HG03095 (cell line): ENCODE results near the gene KCNQ1.
"Not testable (repeated sequence)": the region's sequence is repeated elsewhere in the genome, so short reads cannot be mapped to it uniquely, and the experiment has no call there.

ENCODE experiments used
- ATAC-seq: cut with Tn5 transposase; IDR thresholded peaks from one replicate; pipeline ENCODE4 v1.9.1; 2021; ENCODE audit warnings: moderate library complexity; ENCODE audit not compliant: unreplicated experiment

The KCNQ1 gene

DNA sequence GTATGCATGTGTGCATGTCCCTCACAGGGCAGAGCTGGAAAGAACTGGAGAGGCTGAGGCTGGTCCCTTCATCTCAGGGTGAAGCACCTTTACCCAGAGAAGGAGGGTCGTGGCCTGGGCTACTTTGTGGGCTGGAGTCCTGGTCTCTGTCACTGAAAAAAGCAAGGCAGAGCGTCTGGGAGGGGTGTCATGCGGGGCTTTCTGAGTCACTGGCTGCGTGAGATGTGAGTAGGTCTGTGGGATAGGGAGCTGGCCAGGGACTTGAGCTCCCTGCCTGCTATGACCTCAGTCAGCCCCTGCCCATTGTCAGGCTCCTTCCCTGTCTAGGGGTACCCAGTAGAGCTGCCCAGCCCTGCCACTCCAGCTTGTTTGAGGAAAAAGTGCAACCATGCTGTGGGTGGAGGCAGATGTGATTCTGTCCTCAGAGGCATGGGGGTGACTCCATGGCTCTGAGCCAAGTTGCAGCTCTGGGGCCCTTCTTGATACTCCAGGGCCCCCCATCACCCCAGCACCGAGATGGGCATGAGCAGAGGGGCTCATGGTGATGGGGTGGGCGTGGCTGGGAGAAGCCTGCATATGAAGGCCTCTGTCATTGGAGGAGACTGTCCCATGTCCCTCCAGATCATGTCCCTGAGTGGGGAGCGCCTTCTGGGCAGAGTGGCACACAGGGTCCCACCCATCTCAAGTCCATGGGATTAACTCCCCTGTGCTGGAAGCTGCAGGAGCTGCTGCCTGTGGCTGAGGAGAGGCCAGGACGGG lies 27.8 kb downstream of the KCNQ1 start:
- ATAC-seq: no peak

DNA sequence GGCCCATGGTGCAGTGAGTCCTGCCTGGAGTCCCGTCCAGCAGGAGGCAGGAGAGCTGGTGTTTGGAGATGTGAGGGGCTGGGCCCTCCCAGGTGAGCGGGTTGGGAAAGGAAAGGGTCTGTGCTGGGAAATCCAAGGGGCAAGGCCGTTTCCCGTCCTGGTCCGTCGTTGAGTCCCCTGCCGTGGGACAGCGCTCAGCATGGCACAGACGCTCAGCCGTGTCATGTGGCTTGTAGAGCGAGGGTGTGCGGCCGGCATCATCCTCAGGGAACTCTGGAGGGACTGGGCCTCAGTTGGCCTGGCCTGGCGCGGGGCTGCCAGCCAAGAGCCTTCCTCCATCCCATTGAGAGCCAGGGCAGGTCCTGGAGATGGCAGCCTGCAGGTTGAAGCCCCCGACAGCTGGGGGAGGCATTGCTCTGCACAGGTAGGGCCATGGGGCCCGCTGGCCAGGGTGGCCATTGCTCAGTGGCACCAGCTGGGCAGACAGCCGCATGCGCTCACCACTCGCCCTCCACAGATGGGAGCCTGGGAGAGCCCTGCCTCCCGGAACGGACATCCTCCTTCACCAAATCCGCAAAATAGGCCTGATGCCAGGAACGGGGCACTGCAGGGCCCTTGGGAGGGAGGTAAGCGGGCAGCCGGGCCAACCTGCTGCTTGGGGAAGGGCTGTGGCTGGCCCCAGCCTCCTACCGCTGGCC lies 28.7 kb downstream of the KCNQ1 start:
- no peak for ATAC-seq

DNA sequence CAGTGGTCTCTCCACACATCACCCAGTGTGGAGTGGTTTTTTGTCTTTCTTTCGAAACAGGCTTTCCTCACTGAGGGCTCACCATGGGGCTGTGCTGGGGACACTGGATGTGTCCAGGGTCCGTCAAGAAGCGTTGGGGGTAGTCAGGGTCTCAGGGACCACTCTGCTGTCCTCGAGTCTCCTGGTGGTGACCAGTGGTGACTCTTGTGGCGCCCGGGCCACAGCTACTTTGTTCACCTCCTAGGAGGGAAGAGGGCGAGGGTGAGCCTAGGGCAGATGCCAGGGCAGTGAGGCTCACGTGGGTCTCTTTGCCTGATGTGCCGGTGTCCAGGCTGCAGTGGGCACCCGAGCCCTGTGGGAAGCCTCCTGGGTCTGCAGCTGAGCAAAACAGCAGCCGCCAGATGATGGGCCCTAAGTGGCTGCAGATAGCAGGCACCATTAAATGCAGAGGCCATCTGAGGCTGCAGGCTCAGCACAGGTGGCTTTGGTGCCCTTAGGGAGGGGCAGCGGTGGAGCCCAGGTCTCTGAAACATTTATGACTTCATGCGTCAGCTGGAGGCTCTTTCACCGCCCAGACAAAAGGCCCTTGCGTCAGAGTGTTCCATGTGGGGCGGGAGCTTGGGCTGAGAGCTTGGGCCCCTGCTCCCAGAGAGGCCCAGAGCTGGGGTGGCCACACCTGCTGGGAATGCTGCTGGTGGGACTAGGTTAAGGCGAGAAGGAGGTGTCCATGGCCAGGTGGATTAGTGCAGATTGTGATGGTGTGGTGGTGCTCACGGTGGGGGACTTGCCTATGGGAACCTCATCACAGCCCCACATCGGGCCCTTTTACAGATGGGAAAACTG lies 29.5 kb downstream of the KCNQ1 start:
- no peak for ATAC-seq

DNA sequence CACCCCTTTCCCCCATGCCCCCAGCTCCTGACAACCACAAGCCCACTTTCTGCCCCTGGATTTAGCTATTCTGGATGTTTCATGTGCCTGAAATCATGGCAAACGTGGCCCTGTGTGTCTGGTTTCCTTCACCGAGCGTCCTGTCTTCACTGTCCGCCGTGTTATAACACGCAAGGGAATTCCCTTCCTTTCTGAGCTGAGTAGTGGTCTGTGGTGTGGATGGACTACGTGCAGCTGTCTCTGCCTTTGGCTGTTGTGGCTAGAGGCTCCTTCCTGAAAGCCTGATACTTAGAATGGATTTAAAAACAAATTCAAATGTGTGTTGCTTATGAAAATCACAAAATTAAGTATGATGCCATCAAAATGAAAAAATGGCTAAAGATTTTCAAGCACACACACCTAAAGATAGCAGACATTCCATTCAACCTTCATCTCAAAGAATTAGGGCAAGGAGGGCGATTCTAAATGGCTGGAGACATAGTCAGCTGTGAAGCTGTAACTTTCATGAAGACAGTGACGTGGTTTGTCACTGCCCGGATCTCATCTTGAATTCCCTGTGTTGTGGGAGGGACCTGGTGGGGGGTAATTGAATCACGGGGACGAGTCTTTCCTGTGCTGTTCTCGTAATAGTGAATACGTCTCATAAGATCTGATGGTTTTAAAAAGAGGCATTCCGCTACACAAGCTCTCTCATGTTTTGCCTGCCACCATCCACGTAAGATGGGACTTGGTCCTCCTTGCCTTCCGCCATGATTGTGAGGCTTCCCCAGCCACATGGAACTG lies 30.5 kb downstream of the KCNQ1 start:
- ATAC-seq: no peak

DNA sequence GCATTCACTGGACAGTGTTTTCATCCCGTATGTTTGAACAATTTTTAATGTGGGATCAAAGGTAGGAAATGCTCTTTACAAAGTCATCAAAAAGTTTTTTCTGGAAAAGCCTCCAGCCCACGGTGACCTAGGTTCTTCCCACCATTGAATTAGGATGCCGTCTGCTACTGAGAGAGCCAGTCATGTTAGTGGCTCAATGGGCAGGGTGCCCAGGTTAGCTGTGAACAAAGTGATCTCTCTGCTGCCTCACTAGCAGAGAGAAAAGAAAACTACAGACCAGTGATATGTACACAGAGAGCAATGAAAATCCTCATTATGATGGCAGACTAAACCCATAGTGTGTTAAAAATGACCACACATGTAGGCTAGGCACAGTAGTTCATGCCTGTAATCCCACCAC lies 32.4 kb downstream of the KCNQ1 start:
- no peak for ATAC-seq

DNA sequence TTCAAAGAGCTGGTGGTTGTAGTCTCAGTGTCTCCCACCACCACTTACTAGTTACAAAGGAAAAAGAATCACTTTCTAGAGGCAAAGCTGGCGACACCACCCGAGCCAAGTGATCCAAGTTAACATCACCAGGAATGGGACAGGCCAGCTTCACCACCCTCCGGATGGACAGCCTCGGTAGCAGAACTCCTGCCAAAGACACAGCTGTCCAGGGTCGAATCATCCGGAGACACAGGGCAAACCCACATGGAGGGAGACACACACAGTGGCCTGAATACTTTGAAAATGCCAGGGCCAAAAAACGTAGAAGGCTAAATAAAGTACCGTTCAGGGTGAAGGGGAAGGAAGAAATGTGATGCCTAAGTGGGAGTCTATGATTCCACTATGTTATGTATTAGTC lies 33.1 kb downstream of the KCNQ1 start:
- ATAC-seq: no peak

DNA sequence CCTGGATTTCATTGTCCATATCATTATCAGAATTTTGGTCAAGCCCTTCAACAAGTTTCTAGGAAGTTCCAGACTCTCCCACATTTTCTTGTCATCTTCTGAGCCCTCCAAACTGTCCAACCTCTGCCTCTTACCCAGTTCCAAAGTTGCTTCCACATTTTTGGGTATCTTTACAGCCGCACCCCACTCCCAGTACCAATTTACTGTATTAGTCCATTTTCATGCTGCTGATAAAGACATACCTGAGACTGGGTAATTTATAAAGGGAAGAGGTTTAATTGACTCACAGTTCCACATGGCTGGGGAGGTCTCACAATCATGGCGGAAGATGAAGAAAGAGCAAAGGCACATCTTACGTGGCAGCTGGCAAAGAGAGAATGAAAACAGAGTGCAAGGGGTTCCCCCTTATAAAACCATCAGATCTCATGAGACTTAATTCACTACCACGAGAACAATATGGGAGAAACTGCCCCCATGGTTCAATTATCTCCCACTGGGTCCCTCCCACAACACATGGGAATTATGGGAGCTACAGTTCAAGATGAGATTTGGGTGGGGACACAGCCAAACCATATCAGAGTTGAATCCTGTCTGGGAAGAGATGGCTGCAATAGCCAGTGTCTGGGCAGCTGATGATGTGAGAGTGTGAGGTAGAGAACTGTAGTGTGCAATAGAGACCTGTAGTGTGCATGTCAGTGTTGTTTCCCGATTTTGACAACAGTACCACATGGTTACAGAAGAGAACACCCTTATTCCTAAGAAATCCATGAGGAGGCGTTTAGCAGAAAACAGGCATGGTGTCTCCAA lies 35.5 kb downstream of the KCNQ1 start:
- not testable (repeated sequence) for ATAC-seq

DNA sequence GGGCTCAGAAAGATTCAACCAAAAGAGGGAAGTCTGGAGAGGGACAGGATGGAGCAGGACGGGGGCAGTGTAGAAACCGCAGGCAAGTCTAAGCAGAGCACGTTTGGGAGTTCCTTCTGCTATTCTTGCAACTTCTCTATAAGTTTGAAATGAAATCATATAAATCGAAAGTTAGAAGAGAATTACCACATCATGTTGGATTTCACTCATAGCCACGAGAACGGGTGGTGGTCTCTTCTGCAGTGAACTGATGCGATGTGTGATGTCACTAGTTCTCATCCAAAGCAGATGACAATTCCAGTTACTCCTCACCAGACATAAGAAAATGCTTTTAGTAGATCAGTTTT lies 36.0 kb downstream of the KCNQ1 start:
- no peak for ATAC-seq

DNA sequence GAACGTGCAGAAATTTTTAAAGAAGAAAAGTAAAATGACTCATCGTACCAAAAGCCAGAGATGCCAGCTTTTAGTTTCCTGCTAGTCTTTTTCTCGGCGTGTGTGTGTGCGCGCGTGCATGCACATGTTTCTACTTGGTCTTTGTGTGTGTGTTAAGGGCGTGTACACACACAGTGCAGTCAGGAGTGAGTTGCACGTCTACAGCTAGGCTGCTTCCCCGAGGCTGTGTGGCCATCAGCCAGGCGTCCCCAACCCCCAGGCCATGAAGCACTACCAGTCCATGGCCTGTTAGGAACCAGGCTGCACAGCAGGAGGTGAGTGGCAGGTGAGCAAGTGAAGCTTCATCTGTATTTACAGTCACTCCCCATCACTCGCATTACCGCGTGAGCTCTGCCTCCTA lies 36.4 kb downstream of the KCNQ1 start:
- ATAC-seq: no peak

DNA sequence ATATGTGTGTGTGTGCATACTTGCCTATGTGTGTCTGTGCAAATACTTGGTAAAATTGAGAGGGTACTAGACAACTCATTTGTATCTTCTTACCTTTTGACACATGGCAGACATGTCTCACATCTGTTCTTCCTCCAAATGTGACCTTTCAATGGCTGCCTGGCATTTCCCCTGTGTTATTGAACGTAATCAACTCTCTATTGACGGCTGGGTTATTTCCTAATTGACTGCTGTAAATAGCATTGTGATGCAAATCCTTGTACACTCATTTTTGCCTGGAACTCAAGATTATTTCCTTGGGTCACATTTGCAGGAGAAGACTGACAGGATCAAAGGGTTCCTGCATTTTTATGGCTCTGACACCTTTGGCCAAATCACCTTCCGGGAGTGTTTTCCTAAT lies 37.4 kb downstream of the KCNQ1 start:
- ATAC-seq: no peak

DNA sequence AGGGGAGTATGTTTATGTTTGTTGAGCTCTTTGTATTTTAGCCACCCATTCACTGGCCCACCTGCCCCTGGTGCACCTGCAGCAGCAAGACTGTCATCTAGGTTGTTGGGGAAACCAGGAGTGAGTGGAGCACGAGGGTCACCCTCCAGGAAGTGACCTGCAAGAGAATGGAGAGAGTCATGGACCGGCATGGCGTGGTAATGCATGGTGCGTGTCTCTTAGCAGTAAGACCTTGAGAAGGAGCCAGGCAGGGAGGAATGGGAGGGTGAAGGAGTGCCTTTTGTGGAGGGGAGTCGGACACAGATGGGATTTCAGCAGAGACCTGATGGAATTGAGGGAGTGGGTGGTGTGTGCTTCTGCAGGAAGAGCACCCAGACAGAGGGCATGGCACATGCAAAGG lies 37.9 kb downstream of the KCNQ1 start:
- no peak for ATAC-seq

DNA sequence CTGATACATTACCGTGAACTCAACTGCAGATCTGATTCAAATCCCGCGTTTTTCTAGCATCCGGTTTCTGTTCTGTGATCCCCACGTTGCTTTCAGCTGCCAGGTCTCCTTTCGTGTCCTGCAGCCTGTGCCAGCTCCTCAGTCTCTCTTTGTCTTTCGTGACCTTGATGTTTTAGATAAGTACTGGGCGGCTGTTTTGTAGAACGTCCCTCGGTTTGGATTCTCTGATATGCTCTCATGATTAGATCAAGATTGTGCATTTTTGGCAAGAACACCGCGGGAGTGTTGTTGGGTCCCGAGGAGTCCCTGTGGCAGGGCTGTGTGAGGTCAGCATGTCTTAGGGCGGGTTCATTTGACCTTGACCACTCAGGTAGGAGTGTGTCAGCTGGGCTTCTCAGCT lies 38.6 kb downstream of the KCNQ1 start:
- ATAC-seq: no peak

DNA sequence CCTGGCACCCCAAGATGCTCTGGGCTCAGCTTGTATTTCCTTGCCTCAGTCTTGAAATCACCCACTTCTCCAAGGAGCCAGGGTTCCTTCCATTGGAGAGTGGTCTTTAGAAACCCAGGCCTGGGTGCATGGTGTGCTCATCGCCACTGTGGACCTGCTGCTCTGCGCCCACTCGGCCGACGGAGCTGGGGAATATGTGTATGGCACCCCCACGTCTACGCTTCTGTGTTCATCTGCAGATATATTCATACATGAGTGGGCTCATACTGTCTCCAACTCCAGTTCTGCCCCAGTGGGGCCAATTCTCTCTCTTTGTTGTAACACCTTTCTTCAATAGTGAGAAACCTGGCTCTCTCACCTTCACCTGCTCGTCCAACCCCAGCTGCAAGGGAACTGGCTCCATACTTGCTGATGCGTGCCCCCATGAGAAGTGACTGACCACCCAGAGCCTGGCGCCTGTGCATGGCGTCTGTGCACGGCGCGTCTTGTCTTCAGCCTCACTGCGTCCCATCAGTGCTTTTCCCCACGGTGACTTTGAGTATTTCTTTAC lies 39.8 kb downstream of the KCNQ1 start:
- ATAC-seq: no peak

DNA sequence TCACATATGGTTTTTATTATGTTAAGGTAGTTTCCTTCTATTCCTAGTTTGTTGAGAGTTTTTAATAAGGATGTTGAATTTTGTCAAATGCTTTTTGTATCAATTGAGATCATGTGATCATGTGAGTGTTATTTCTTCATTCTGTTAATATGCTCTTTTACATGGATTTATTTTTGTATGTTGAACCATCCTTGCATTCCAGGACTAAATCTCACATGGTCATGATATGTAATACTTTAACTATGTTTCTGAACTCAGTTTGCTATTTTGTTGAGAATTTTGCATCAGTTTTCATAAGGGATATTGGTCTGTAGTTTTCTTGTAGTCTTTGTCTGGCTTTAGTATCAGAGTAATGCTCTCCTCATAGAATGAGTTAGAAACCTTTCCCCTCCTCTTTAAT lies 43.2 kb downstream of the KCNQ1 start:
- ATAC-seq: no peak

DNA sequence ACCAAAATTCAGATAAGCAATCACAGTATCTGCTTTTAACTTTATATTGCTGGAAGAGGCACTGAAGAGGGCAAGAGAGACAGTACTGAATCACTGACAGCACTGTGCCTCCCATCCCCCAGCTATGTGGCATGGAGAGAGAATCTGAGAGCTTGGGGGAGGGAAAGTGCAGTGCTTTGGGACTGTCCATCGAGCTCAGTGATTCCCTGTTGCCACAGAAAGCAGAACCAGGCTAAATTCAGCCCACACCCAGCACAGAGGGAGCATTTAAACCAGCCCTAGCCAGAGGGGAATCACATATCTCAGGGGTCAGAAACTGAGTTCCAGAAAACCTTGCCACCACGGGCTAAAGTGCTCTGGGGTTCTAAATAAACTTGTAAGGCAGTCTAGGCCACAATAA lies 44.3 kb downstream of the KCNQ1 start:
- no peak for ATAC-seq

DNA sequence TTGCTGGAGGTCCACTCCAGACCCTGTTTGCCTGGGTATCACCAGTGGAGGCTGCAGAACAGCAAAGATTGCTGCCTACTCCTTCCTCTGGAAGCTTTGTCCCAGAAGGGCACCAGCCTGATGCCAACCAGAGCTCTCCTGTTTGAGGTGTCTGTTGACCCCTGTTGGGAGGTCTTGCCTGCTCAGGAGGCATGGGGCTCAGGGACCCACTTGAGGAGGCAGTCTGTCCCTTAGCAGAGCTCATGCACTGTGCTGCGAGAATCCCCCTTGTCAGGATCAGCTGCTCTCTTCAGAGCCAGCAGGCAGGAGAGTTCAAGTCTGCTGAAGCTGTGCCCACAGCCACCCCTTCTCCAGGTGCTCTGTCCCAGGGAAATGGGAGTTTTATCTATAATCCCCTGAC lies 53.1 kb downstream of the KCNQ1 start:
- not testable (repeated sequence) for ATAC-seq

DNA sequence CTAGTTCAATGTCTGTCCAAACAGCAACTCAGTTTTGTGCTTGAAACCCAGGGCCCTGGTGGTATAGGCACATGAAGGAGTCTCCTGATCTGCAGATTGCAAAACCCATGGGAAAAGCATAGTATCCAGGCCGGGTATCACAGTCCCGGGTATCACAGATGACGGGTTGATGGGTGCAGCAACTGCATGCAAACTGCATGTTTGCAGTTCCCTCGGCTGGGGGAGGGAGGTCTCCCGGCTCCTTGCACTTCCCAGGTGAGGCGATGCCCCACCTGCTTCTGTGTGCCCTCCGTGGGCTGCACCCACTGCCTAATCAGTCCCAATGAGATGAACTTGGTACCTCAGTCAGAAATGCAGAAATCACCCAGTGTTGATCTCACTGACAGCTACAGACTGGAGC lies 53.9 kb downstream of the KCNQ1 start:
- ATAC-seq: no peak

DNA sequence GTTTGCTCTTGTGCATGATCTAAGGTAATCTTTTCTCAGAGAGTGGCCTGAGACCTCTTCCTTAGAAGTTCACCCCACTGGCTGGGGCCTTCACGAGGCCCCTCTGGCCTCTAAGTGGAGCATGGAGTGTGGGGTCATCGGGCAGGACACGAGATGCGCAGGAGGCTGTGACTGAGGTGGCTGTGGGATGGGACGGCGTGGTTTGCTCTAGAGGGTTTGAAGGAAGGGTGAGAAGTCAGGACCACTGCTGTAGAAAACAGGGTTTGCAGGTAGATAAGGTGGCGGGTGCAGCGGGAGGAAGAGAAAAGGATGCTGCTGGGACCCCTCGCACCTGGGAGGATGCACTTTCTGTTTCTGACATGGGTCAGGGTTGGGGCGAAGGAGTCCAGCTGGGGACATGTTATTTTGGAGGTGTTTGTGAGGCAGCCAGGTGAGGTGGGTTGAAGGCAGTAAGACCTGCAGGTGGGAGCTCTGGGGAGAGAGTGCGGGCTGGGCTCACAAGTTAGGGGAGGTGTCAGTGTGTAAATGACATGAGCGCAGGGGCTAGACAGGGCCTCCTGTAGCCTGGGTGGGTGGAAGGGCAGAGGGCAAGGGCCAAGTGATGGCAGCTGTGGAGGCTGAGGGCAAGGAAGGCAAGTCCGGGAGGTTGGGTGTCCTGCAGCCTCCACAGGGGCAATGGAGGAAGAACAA lies 62.5 kb downstream of the KCNQ1 start:
- no peak for ATAC-seq

DNA sequence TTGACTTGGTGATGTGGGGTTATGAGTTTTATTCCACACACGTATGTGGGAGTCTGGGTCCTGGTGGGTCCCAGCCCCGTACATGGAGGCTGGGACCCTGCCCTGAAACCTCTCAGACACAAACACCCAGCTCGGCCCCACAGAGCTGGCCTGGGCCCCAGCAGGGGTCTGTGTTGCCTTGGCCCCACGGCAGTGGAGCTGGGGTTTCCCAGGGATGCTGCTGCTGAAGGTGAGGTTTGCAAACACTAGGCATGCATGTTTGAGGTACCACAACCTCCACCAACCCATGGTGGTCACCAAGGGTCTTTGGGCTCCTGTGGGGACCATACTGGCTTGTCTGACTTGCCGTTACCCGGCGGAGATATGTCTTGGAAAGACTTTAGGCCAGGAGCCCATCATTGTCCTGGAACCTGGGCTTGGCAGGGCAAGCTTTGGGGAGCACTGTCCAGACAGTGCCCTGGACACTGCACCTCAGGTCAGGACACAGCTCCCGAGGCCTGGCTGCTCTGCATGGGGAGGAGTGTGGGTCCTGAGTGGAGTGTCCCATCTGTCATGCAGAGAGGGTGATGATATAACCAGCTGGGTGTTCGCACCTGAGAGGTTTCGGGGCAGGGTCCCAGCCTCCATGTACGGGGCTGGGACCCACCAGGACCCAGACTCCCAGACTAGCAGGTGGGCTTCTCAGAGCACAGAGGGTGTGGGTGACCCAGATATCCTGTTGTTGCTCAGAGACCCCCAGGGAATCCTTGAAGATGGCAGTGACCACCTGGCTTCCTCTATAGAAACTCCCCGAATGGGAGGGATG lies 63.3 kb downstream of the KCNQ1 start:
- ATAC-seq: no peak
